IPS DF 4.7 (cell line): ENCODE data around the gene FGFR3.

Experiments used
- DNase-seq: peaks from one replicate; pipeline ENCODE4 v3.0.0-alpha.2; 2013; ENCODE audit warnings: low spot score; ENCODE audit errors: extremely low read depth

FGFR3 gene

GRCh38 chr4:1756079-1756478 is 37.0 kb upstream of the FGFR3 start:
- no peak for DNase-seq

- DNase-seq: no peak
Observed at GRCh38 chr4:1756893-1757779, 36.0 kb upstream of the FGFR3 start.

GRCh38 chr4:1757836-1758235 is 35.3 kb upstream of the FGFR3 start:
- no peak for DNase-seq

DNA sequence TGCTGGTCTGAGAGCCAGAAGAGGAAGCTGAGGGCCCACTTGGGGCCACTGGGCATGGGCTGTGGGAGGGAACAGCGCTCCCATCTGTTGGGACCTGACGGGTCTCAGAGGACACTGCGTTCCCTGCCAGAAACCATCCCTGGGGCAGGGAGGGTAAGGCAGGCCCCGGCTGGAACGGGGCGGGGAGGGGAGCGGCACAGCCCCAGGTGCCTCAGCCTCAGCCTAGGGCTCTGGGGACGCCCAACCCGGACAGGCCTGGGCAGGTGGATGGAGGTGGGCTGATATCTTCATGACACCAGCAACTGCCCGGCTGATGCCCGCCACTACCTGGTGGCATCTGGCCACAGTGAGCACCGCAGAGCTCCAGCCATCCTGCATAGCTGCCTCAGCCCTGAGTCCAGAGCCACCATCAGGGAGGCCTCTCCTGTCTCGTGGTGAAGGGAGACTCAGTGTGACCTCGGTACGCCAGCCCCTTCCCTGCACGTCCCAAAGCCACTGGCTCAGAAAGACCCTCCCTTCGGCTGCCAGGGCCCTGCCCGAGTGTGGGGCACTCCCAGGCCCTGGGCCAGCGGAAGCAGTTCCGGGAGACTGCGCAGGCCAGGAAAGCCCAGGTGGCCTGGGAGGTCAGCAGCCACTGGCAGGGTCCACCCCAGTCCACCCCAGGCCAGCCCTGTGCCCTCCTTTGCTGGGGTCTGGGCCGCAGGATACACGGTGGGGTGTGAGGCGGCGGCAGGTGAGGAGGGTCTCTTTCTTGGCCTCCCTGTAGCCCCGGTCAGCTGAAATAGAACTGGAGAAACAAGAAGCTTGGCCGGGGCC is 34.6 kb upstream of the FGFR3 start:
- DNase-seq: no peak

DNA sequence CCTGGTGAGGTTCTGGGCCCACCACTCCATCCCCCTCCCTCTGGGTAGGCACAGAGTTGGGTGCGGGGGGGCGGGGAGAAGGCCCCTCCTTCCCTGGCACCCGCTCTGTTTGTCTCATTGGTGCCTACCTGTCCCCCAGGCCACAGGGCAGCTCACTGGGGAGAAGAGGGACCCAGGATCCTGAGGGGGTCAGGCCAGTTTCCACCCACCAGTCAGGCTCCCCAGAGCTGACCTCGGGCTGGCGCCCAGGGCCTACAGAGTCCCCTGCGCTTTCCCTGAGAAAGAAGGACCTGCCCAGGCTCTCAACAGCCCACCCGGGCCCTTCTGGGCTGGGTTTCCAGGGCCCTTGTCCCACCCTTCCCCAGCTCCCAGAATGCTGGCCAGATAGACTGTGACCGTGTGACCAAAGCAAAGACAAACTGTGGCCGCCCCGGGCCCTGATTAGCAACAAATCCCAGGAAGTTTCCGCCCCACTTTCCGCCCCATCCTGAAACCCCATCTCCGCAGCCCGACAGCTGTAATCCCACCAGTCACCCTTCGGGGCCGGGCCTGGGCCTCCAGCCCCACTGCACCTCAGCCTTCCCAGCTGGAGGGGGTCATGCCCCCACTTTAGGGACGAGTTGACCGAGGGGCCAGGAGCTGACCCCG is 33.8 kb upstream of the FGFR3 start:
- DNase-seq: no peak

DNA sequence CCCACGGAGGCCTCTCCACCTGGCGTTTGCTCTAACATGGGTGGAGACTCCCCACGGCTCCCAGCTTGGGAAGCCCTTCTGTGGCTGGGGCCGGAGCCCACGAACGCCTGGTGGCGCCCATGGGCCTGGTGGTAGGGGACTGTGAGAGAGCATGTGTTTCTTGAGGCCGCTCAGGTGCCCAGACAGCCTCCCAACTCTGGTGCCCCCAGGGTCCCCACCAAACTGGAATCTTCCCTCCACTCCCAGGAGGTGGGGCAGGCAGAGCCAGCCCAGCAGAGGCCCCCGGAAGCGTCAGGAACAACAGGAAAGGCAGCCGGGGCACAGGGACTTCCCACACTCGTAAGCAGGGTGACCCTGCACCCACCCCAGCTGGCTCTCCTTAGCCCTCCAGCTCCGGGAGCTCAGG is 33.3 kb upstream of the FGFR3 start:
- no peak for DNase-seq

DNA sequence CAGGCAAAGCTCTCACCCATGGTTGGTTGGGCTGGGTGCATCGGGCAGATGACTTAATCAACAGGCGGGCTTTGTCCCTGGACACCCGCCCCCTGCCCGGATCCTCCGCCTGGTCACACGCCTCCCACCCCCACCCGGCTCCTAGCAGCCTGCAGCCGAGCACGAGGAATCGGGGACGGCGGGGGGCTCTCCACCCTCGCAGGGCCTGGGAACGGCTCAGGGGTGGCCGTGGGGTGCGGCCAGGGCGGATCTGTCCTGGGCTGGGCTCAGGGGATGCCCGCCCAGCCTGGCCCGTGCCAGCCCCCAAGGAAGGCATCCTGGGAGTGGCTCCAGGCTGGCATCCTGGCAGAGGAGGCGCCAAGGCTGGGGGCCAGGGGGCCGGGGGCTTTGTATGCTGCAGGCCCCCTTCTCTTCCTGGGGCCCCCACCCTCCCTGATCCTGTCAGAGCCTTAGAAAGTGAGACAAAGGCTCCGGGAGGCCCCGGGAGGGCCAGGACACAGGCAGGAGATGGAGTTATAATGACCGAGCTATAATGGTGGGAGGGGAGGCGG is 32.5 kb upstream of the FGFR3 start:
- DNase-seq: no peak

GRCh38 chr4:1761130-1761689 is 31.9 kb upstream of the FGFR3 start:
- DNase-seq: no peak

DNA sequence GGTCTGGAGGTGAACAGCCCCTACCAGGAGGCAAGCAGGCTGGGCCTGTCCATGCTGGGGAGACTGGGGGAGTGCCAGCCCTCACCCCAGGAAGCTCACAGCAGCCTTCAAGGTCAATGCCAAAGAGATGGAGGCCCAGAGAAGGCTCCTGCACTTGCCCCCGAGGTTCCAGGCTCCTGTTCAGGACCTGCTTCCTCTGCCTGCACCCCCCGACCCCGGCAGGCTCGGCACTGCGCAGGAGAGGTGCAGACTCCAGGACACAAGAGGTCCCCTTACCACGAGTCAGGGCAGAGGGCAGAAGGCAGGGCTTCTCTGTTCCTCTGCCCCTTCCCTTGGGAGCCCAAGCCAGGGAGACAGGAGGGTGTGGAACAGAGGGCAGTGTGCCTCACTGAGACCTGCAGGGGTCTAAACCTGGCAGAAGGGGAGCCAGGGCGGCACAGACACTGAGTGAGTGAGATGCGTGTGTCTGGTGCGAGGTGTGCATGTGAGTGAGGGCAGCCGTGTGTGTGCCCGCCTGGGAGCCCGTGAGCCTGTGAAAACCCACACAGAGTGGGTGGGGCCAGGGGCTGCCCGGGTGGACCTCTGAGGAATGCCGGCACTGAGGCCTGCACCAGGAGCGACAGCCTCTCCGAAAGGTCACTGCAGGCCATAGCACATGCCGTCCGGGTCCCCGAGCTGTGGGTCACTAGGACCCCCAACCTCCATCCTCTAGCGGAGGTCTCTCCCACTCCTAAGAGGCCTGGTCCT is 30.7 kb upstream of the FGFR3 start:
- no peak for DNase-seq

DNA sequence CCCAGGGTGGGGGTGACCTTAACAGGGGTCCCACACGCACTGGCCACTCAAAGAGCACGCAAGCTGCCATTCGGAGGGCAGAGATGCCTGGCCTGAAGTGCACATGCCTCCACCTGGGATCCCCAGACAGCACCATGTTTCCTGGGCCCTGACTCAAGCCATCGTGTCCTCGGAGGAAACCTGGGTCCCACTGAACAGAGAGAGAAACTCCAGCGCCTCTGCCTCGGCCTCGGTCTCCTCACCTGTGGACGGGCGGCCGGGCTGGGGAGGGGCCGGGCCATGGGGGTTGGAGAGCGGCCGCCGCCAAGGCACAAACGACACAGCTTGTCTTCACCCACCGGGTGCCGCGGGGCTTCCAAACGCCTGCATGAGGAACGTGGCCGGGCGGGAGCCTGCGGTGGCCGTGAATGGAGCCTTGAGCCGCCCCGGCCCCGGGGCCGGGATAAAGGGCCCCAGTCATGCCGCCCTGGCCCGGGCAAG is 30.0 kb upstream of the FGFR3 start:
- no peak for DNase-seq

- DNase-seq: no peak
Observed at GRCh38 chr4:1763550-1764080, 29.5 kb upstream of the FGFR3 start.

DNA sequence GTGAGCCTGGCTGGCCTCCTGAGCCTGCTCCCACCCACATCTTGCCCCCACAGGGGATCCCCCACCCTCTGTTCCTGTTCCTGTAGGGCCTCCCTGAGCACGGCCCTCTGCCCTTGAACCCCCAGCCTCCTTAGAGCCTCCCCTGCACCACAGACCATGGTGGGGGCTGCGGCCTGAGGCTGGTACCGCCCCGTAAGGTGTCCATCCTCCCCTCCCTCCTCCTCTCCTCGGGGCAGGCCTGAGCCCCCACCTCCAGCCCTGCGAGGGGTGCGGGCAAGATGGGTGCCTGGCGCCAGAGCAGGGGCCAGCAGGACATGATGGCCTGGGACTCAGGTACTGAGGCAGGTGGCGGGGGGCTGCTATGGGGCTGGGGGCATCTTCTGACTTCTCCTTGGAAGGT is 28.4 kb upstream of the FGFR3 start:
- no peak for DNase-seq

DNA sequence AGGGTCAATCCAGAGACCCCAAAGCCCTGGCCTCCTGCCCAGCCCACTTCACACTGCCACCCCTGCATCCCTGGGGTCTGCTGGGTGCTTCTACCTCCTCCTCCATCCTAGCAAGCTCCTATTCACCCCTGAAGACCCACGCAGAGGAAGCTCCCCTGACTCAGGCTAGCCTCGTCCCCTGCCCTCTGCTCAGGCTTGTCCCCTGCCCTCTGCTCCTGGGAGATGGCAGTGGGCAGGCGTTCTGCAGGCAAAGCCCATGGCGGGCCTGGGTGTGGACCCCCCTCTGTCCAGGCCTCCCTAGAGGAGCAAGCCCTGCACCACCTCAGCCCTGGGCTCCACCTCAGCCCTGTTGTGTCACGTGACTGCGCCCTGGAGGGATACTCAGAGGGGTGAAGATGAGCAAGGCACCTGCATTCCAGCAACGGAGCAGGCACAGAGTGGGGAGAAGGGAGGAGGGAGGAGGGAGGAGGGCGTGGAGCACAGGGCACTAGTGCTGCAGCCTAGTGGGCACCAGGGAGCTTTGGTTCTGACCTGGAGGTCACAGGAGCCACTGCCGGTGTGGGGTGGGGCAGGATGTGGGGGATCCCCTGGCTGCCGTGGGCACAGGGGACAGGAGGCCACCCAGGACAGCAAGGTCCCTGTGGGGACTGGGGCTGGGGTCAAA is 27.6 kb upstream of the FGFR3 start:
- no peak for DNase-seq

DNA sequence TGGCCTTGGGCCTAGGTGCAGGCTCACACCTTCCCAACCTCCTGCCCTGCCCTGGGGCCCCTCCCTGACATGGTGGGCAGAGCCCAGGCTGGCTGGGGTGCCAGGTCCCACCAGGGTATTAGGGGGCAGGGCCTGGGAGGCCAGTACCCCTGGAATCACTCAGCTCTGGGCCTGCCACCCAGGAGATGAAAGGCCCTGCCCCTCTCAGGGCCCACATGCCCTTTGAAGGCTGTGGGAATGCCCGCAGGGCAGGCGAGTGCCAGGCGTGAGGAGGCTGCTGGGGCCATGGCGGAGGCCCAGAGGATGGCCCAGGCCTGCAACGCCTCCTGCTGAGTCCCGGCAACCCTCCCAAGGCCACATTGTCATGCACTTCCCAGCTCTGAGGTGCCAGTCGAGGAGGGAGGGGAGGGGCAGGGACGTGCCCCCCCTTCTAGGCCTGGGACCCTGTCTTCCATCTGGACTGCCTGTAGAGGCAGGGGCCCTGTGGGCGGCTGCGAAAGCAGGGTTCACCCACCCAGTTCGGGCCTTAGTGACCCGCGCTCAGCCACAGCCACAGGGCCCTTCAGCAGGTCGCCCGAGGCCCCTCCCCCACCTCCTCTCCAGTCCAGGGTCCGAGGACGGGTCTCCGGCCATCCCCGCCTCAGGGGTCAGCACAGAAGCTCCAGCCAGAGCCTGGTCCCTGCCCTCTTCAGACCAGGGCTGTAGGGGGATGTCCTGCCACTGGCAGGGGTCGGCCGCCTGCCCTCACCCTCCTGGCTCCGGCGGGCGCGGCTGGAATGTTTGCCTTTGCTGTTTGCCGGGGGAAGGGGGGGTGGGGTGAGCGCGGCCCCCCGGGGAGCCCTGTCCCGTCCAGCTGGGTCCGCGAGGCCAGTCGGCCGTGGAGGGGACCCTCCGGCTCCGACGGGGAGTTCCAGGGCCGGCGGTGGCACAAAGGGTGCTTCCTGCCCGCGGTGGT is 26.7 kb upstream of the FGFR3 start:
- DNase-seq: no peak

- DNase-seq: no peak
Observed at GRCh38 chr4:1767061-1767769, 25.9 kb upstream of the FGFR3 start.

DNA sequence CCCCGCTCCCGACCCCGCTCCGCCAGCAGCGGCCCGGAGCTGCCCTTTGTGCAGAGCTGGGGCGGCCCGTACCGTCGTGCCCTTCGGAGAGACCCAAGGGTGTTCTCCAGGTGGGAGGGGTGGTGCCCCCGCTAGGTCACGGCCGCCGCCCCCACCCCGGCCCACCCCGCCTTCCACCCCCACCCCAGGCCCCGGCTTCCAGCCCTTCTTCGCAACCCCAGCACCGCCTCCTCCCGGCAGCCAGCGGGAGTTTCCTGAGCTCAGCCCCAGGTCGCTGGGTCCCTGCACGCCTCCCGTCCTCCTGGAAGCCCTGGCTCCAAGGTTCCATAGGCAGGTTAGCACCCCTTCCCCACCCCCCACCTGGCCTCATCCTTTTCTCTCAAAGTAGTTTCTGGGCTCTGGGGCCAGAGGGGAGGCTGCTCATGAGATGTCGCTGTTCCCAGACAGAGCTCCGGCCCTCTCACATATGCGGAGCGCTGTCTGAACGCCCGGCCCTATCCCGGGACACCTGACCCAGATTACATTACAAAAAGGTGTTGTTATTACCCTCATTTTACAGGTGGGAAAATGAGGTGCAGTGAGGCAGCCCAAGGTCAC is 25.2 kb upstream of the FGFR3 start:
- no peak for DNase-seq

- no peak for DNase-seq
Observed at GRCh38 chr4:1768367-1769034, 24.6 kb upstream of the FGFR3 start.
